WTC11 (cell line): ENCODE results near the gene PEX7.

Experiments used
- ATF1 ChIP-seq: sonication (generic); formaldehyde crosslinking; IDR thresholded peaks from 2 replicates; pipeline ENCODE4 v1.8.1; 2023; ENCODE audit warnings: mild to moderate bottlenecking, moderate library complexity, missing genetic modification reagents
- ATF3 ChIP-seq: sonication (generic); formaldehyde crosslinking; conservative IDR thresholded peaks from 2 replicates; pipeline ENCODE4 v1.8.1; 2022; ENCODE audit warnings: mild to moderate bottlenecking, missing genetic modification reagents
- CTCF ChIP-seq: fragments of 200-600 bp; IDR thresholded peaks from 2 replicates; pipeline ENCODE4 v1.8.0; 2022; ENCODE audit warnings: antibody characterized with exemption
- E2F1 ChIP-seq: sonication (generic); formaldehyde crosslinking; IDR thresholded peaks from 2 replicates; pipeline ENCODE4 v1.8.0; 2022; ENCODE audit warnings: mild to moderate bottlenecking, missing genetic modification reagents
- ELF4 ChIP-seq: sonication (generic); formaldehyde crosslinking; IDR thresholded peaks from 2 replicates; pipeline ENCODE4 v1.8.1; 2022; ENCODE audit warnings: low read depth, mild to moderate bottlenecking, moderate library complexity, missing genetic modification reagents
- ETV6 ChIP-seq: sonication (generic); formaldehyde crosslinking; IDR thresholded peaks from 2 replicates; pipeline ENCODE4 v1.8.1; 2022; ENCODE audit warnings: mild to moderate bottlenecking, missing genetic modification reagents
- MLX ChIP-seq: sonication (generic); formaldehyde crosslinking; IDR thresholded peaks from 2 replicates; pipeline ENCODE4 v1.8.1; 2023; ENCODE audit warnings: mild to moderate bottlenecking, missing genetic modification reagents, moderate library complexity
- NR1H2 ChIP-seq: sonication (generic); formaldehyde crosslinking; IDR thresholded peaks from 2 replicates; pipeline ENCODE4 v1.9.0; 2021; ENCODE audit warnings: mild to moderate bottlenecking, moderate library complexity, missing genetic modification reagents
- NR2C2 ChIP-seq: sonication (generic); formaldehyde crosslinking; IDR thresholded peaks from 2 replicates; pipeline ENCODE4 v1.8.0; 2022; ENCODE audit warnings: mild to moderate bottlenecking, missing genetic modification reagents
- TP53 ChIP-seq: sonication (generic); formaldehyde crosslinking; IDR thresholded peaks from 2 replicates; pipeline ENCODE4 v1.8.1; 2023; ENCODE audit warnings: mild to moderate bottlenecking, missing genetic modification reagents
- ZBTB21 ChIP-seq: sonication (generic); formaldehyde crosslinking; IDR thresholded peaks from 2 replicates; pipeline ENCODE4 v1.8.1; 2023; ENCODE audit warnings: mild to moderate bottlenecking, missing genetic modification reagents, borderline replicate concordance
- TF ChIP-seq, protein P1 (sequence below): sonication (generic); formaldehyde crosslinking; IDR thresholded peaks from 2 replicates; pipeline ENCODE4 v1.8.0; 2022; ENCODE audit warnings: missing genetic modification reagents
- TF ChIP-seq, protein P2 (sequence below): sonication (generic); formaldehyde crosslinking; IDR thresholded peaks from 2 replicates; pipeline ENCODE4 v1.8.0; 2022; ENCODE audit warnings: mild to moderate bottlenecking, missing genetic modification reagents

DNA sequence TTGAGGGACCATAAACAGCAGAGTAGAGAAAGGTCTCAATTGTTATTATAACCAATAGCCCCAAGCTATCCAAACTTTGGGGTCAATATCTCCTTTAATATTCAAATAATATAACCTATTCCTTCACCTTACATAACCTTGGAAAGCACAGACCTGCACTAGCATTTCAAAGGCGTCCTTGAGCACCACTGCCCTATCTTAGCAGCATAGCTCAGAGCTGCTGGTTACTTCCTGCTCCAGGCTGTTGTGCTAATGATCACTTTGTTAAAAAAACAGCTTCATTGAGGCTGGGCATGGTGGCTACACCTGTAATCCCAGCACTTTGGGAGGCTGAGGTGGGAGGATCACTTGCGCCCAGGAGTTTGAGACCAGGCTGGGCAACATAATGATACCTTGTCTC lies 110.2 kb downstream of the PEX7 start:
- TF ChIP-seq TP53 (no peak), CTCF (no peak), NR1H2 (CRISPR knock-in tag) (no peak), ATF1 (CRISPR knock-in tag) (no peak), ETV6 (no peak), ELF4 (CRISPR knock-in tag) (no peak), NR2C2 (CRISPR knock-in tag) (no peak), ZBTB21 (CRISPR knock-in tag) (no peak), E2F1 (no peak), MLX (CRISPR knock-in tag) (no peak), ATF3 (CRISPR knock-in tag) (no peak)
- TF ChIP-seq, protein P1, sequence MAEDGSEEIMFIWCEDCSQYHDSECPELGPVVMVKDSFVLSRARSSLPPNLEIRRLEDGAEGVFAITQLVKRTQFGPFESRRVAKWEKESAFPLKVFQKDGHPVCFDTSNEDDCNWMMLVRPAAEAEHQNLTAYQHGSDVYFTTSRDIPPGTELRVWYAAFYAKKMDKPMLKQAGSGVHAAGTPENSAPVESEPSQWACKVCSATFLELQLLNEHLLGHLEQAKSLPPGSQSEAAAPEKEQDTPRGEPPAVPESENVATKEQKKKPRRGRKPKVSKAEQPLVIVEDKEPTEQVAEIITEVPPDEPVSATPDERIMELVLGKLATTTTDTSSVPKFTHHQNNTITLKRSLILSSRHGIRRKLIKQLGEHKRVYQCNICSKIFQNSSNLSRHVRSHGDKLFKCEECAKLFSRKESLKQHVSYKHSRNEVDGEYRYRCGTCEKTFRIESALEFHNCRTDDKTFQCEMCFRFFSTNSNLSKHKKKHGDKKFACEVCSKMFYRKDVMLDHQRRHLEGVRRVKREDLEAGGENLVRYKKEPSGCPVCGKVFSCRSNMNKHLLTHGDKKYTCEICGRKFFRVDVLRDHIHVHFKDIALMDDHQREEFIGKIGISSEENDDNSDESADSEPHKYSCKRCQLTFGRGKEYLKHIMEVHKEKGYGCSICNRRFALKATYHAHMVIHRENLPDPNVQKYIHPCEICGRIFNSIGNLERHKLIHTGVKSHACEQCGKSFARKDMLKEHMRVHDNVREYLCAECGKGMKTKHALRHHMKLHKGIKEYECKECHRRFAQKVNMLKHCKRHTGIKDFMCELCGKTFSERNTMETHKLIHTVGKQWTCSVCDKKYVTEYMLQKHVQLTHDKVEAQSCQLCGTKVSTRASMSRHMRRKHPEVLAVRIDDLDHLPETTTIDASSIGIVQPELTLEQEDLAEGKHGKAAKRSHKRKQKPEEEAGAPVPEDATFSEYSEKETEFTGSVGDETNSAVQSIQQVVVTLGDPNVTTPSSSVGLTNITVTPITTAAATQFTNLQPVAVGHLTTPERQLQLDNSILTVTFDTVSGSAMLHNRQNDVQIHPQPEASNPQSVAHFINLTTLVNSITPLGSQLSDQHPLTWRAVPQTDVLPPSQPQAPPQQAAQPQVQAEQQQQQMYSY, result no peak
- TF ChIP-seq, protein P2, sequence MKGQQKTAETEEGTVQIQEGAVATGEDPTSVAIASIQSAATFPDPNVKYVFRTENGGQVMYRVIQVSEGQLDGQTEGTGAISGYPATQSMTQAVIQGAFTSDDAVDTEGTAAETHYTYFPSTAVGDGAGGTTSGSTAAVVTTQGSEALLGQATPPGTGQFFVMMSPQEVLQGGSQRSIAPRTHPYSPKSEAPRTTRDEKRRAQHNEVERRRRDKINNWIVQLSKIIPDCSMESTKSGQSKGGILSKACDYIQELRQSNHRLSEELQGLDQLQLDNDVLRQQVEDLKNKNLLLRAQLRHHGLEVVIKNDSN (CRISPR knock-in tag), result no peak
